ENCODE data around the gene LCN2.
A peak's percentile ranks its signal among the peaks of the same experiment; 100 is the strongest.
"Not testable (repeated sequence)": the region's sequence is repeated elsewhere in the genome, so short reads cannot be mapped to it uniquely, and the experiment has no call there.

LCN2 gene

DNA sequence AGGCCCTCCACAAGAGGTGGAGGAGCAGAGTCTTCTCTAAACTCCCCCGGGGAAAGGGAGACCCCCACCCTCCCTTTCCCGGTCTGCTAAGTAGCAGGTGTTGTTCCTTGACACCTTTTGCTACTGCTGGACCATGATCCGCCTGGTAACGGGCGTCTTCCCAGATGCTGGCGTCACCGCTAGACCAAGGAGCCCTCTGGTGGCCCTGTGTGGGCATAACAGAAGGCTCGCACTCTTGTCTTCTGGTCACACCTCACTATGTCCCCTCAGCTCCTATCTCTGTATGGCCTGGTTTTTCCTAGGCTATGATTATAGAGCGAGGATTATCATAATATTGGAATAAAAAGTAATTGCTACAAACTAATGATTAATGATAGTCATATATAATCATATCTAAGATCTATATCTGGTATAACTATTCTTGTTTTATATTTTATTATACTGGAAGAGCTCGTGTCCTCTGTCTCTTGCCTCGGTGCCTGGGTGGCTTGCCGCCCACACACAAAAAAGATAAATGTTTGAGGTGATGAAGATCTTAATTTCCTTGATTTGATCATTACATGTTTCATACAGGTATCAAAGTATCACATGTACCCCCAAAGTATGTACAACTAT is 19.2 kb upstream of the LCN2 start:
- TF ChIP-seq, protein P1, sequence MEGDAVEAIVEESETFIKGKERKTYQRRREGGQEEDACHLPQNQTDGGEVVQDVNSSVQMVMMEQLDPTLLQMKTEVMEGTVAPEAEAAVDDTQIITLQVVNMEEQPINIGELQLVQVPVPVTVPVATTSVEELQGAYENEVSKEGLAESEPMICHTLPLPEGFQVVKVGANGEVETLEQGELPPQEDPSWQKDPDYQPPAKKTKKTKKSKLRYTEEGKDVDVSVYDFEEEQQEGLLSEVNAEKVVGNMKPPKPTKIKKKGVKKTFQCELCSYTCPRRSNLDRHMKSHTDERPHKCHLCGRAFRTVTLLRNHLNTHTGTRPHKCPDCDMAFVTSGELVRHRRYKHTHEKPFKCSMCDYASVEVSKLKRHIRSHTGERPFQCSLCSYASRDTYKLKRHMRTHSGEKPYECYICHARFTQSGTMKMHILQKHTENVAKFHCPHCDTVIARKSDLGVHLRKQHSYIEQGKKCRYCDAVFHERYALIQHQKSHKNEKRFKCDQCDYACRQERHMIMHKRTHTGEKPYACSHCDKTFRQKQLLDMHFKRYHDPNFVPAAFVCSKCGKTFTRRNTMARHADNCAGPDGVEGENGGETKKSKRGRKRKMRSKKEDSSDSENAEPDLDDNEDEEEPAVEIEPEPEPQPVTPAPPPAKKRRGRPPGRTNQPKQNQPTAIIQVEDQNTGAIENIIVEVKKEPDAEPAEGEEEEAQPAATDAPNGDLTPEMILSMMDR (IDR thresholded peaks at IDR 0.05; ENCODE audit: low read depth, low read length, missing control alignments), result peak; percentile 21
- not testable (repeated sequence) for H3K4me3 ChIP-seq (replicated peaks; ENCODE audit: low read depth, low read length); DNase-seq (ENCODE audit: extremely low read depth, low read depth)

DNA sequence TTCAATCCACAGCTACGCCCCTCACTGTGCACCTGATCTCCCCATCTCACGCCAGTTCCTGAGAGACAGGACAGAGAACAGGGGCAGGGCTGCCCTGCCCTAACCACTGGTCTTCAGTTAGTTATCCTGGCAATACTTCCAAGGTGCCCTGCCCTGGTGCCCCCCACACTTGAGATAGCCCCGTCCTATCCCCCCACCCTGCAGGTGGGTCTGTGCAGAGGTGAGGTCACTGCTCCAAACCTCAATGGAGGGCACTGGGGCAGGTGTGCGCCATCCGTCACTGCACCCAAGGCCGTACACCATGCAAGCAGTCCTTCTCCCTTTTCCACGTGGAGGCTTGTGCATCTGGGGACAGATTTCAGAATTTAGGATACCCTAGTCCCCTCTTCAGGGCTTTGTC is 18.6 kb upstream of the LCN2 start:
- DNase-seq (ENCODE audit: extremely low read depth, low read depth); H3K4me3 ChIP-seq (replicated peaks; ENCODE audit: low read depth, low read length): not testable (repeated sequence)

DNA sequence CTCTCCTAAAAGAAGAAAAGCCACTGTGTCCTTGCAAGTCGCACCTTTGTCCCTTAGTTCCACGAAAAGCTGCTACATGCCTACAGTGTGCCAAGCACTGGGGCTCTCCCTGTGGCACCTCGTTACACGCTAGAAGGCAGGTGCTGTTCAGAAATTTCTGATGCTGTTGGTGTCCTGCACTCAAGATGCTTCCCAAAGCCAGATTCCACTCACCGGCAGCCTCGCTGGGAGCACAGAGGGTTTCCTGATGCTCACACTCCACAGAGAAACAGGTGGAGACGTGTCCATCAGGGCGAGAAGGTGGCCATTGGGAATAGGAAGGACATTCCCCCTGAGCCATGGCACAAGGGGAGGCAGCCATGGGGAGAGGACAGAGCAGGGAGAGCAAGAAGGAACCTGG is 17.9 kb upstream of the LCN2 start:
- DNase-seq (ENCODE audit: extremely low read depth, low read depth); H3K4me3 ChIP-seq (replicated peaks; ENCODE audit: low read depth, low read length): not testable (repeated sequence)

DNA sequence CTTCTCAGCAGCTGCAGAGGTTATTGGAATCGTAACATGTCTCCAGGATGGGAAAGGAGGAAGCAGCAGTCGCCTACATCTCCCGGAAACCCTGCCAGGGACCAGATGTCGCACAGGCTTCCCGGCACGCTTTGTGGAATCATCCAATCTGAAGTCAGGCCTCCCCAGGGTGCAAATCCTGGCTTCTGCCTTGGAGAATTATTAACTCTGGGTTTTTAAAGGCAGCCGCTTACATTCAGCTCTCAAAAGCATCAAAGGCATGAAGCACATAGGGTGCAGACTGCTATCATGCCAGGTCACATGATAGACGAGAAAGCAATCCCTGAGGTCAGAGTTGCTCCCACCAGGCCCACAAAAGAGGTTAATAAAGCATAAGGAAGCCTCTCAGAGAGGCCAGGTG is 17.1 kb upstream of the LCN2 start:
- H3K4me3 ChIP-seq (replicated peaks; ENCODE audit: low read depth, low read length); DNase-seq (ENCODE audit: extremely low read depth, low read depth): not testable (repeated sequence)

DNA sequence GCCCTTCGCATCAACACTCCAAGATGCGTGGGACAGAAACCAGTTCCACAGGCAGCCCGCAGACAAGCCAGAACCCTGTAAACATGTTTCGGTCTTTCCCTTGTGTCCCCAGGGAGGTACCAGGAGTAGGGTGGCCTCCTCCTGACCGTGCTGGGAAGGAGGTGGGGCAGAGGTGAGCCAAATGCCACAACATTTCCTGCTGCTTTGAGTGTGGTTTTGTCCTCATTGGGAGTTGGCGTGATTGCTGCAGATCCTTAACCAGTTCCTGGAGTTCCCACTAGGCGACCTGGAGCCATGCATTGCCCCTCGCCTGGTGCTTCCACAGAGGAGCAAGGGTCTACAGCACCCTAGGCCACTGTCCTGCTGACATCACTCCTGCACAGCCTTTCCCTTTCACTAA is 13.7 kb upstream of the LCN2 start:
- DNase-seq (ENCODE audit: extremely low read depth, low read depth); H3K4me3 ChIP-seq (replicated peaks; ENCODE audit: low read depth, low read length): not testable (repeated sequence)

DNA sequence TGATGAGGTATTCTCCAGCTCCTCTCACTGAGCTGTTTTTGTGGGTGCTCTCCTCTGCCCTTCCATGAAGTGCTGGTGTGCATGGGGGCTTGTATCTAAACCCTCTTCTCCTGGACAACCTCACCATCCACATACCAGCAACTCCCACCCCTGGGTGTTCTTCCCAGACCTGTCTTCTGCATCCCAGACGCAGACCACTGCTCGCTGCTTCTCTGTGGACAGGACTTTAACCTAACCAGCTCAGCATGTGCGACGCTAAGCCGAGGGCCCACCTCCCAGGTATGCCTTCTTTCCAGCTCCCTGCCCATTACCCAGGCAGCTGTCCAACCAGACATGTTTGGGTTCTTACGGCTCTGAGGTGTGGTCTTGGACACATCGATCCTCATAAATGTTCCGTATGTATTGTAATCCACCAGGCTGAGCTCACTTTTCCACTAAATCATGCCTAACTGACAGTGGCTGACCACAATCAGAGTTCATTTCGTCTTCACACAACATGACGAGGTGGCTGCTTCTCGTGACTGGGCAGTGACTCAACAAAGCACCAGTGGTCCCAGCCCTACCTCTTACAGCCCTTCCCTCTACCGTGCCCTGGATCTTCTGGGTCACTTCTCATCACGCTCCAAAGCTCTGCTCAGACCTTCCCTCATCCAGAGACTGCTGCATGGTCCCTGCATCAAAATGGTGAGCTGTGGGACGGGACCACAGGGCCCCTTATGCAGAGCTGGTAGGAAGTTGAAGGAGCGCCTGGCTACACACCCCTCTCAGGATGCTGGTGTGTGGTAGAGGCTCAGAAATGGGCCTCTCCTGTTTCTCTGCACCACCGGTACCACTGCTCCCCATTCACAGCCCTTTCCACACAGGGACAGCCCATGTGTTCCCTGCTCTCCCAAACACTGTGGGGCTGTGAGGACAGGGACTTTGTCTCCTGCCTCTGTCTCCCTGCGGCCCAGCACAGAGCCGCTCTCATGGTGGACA is 12.1 kb upstream of the LCN2 start:
- no peak overlapping the region for H3K4me3 ChIP-seq (replicated peaks; ENCODE audit: low read depth, low read length)
- TF ChIP-seq, protein P1 (IDR thresholded peaks at IDR 0.05; ENCODE audit: low read depth, low read length, missing control alignments), result no peak
- no peak for DNase-seq (ENCODE audit: extremely low read depth, low read depth)

DNA sequence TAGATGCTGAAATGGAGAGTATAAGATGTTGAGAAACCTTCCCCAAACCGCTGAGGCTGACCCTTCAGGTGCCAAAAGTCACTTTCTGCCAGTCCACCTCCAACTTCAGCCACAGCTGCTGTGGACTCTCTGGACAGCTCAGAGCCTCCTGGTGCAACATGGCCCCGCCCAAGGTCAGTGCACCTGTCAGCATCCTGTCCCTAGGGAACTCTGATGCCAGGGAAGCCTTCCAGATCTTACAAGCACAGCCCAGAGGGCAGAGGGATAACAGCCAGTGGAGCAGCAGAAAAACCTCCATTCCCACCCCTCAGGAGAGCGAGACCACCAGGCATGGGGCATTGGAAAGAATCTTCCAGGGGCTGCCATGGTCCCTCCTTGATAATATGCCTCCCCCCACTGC is 11.3 kb upstream of the LCN2 start:
- no peak for DNase-seq (ENCODE audit: extremely low read depth, low read depth)
- TF ChIP-seq, protein P1 (IDR thresholded peaks at IDR 0.05; ENCODE audit: low read depth, low read length, missing control alignments), result no peak

DNA sequence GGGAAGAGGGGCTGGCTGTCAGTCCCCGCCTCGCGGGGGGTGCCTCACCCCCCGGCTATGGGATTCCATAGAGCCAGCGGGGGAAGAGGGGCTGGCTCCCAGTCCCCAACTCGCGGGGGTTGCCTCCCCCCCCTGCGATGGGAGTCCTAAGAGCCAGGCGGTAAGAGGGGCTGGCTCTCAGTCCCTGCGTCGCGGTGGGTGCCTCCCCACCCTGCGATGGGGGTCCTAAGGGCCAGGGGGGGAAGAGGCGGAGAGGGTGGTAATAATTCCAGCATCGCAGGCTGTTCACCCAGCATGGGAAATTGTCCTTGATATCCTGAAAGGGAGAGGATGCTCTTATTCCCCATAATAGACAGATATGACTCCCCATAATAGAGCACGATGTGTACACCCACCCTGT is 9.6 kb upstream of the LCN2 start:
- no peak for DNase-seq (ENCODE audit: extremely low read depth, low read depth)
- TF ChIP-seq, protein P1 (IDR thresholded peaks at IDR 0.05; ENCODE audit: low read depth, low read length, missing control alignments), result no peak

More for the DNA sequence above, 11.3 kb upstream of the LCN2 start:
- H3K4me3 ChIP-seq (replicated peaks; ENCODE audit: low read depth, low read length), result no peak overlapping the region

DNA sequence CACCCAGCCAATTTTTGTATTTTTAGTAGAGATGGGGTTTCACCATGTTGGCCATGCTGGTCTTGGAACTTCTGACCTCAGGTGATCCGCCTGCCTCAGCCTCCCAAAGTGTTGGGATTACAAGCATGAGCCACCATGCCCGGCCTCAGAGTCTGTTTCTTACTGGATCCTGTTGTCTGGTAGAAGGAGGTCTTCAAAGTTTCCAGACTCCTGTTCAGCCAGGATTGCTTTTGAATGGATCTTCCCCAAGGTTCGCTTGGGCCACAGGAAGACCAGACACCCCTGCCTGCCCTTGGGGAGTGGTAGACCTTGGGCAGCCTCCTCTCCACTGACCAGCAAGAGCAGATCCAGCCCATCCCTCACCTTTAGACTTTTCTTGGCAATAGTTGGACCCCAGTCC is 7.6 kb upstream of the LCN2 start:
- DNase-seq (ENCODE audit: extremely low read depth, low read depth), result no peak
- TF ChIP-seq, protein P1 (IDR thresholded peaks at IDR 0.05; ENCODE audit: low read depth, low read length, missing control alignments), result no peak
- H3K4me3 ChIP-seq (replicated peaks; ENCODE audit: low read depth, low read length), result no peak overlapping the region

More for the DNA sequence above, 9.6 kb upstream of the LCN2 start:
- H3K4me3 ChIP-seq (replicated peaks; ENCODE audit: low read depth, low read length), result no peak overlapping the region
